GM11168 (cell line): Measurements from ENCODE around the gene NFATC2.

Source experiments
- in situ Hi-C: fragments of 300-500 bp; cut with MboI; formaldehyde crosslinking; loops from one replicate; pipeline ENCODE4 v1.12.0; 2022; ENCODE audit warnings: low sequenced_read_pairs; ENCODE audit not compliant: unreplicated experiment

NFATC2 gene

GRCh38 chr20:51542571-51543421 lies at the start of gene NFATC2:
Gene NFATC2, minus strand, starts transcription at chr20:51542719. Its CDS starts 220 bp downstream, at chr20:51542499.
- in situ Hi-C loops, result no loop called here

GRCh38 chr20:51591871-51592270 lies 49.4 kb upstream of the NFATC2 start:
- in situ Hi-C loops, result loop anchor here (25.0 kb wide), 1 partner anchor 605 kb away; no protein-coding TSS in a partner anchor

GRCh38 chr20:51588762-51589161 lies 46.2 kb upstream of the NFATC2 start:
- in situ Hi-C loops, result loop anchor here (5.0 to 25.0 kb wide), 2 partner anchors 41 to 601 kb away; no protein-coding TSS in a partner anchor

GRCh38 chr20:51587145-51587544 lies 44.6 kb upstream of the NFATC2 start:
- in situ Hi-C loops, result loop anchor here (5.0 to 25.0 kb wide), 2 partner anchors 40 to 600 kb away; no protein-coding TSS in a partner anchor

- in situ Hi-C loops, result loop anchor here (5.0 to 25.0 kb wide), 2 partner anchors 39 to 599 kb away; no protein-coding TSS in a partner anchor
Measured at GRCh38 chr20:51586005-51586440, 43.5 kb upstream of the NFATC2 start.

GRCh38 chr20:51585148-51585547 lies 42.6 kb upstream of the NFATC2 start:
- in situ Hi-C loops, result loop anchor here (5.0 to 25.0 kb wide), 2 partner anchors 38 to 598 kb away; no protein-coding TSS in a partner anchor

GRCh38 chr20:51584737-51585136 lies 42.2 kb upstream of the NFATC2 start:
- in situ Hi-C loops, result loop anchor here (5.0 to 25.0 kb wide), 2 partner anchors 37 to 597 kb away; no protein-coding TSS in a partner anchor

GRCh38 chr20:51584116-51584515 lies 41.6 kb upstream of the NFATC2 start:
- in situ Hi-C loops, result loop anchor here (25.0 kb wide), 1 partner anchor 597 kb away; no protein-coding TSS in a partner anchor

GRCh38 chr20:51583499-51583898 lies 41.0 kb upstream of the NFATC2 start:
- in situ Hi-C loops, result loop anchor here (25.0 kb wide), 1 partner anchor 596 kb away; no protein-coding TSS in a partner anchor

- in situ Hi-C loops, result loop anchor here (25.0 kb wide), 1 partner anchor 596 kb away; no protein-coding TSS in a partner anchor
Measured at GRCh38 chr20:51583073-51583472, 40.6 kb upstream of the NFATC2 start.

GRCh38 chr20:51581571-51581970 lies 39.1 kb upstream of the NFATC2 start:
- in situ Hi-C loops, result loop anchor here (25.0 kb wide), 1 partner anchor 594 kb away; no protein-coding TSS in a partner anchor

GRCh38 chr20:51579137-51579536 lies 36.6 kb upstream of the NFATC2 start:
- in situ Hi-C loops, result loop anchor here (25.0 kb wide), 1 partner anchor 592 kb away; no protein-coding TSS in a partner anchor

- in situ Hi-C loops, result loop anchor here (25.0 kb wide), 1 partner anchor 591 kb away; no protein-coding TSS in a partner anchor
Measured at GRCh38 chr20:51578145-51578459, 35.6 kb upstream of the NFATC2 start.

GRCh38 chr20:51577432-51578144 lies 35.1 kb upstream of the NFATC2 start:
- in situ Hi-C loops, result loop anchor here (25.0 kb wide), 1 partner anchor 590 kb away; no protein-coding TSS in a partner anchor

- in situ Hi-C loops, result loop anchor here (25.0 kb wide), 1 partner anchor 588 kb away; no protein-coding TSS in a partner anchor
Measured at GRCh38 chr20:51575486-51575885, 33.0 kb upstream of the NFATC2 start.

- in situ Hi-C loops, result loop anchor here (25.0 kb wide), 1 partner anchor 587 kb away; no protein-coding TSS in a partner anchor
Measured at GRCh38 chr20:51574248-51575033, 31.9 kb upstream of the NFATC2 start.

GRCh38 chr20:51573576-51574243 lies 31.2 kb upstream of the NFATC2 start:
- in situ Hi-C loops, result no loop called here

- in situ Hi-C loops, result no loop called here
Measured at GRCh38 chr20:51571460-51571794, 28.9 kb upstream of the NFATC2 start.
